ENCODE data around the gene SDCCAG8.
A peak's percentile ranks its signal among the peaks of the same experiment; 100 is the strongest.

Gene SDCCAG8

GRCh38 chr1:243475966-243476365 lies 220.1 kb downstream of the SDCCAG8 start:
- TF ChIP-seq CTCF (IDR thresholded peaks at IDR 0.05; ENCODE audit: low read depth, low read length) = peak; percentile 28
- no peak for DNase-seq (ENCODE audit: extremely low read depth, low read depth)

- TF ChIP-seq CTCF (IDR thresholded peaks at IDR 0.05; ENCODE audit: low read depth, low read length) = no peak
- no peak for DNase-seq (ENCODE audit: extremely low read depth, low read depth)
Observed at GRCh38 chr1:243477731-243478290, 222.0 kb downstream of the SDCCAG8 start.

- no peak for DNase-seq (ENCODE audit: extremely low read depth, low read depth)
- TF ChIP-seq CTCF (IDR thresholded peaks at IDR 0.05; ENCODE audit: low read depth, low read length) = no peak
Observed at GRCh38 chr1:243481101-243481500, 225.3 kb downstream of the SDCCAG8 start.

GRCh38 chr1:243482141-243483022 lies 226.5 kb downstream of the SDCCAG8 start:
- no peak for DNase-seq (ENCODE audit: extremely low read depth, low read depth)
- TF ChIP-seq CTCF (IDR thresholded peaks at IDR 0.05; ENCODE audit: low read depth, low read length) = no peak

- DNase-seq (ENCODE audit: extremely low read depth, low read depth) = no peak
- TF ChIP-seq CTCF (IDR thresholded peaks at IDR 0.05; ENCODE audit: low read depth, low read length) = peak; percentile 1; the same call in 1 of the 2 replicates
Observed at GRCh38 chr1:243483071-243483771, 227.4 kb downstream of the SDCCAG8 start.

- no peak for DNase-seq (ENCODE audit: extremely low read depth, low read depth)
- no peak for TF ChIP-seq CTCF (IDR thresholded peaks at IDR 0.05; ENCODE audit: low read depth, low read length)
Observed at GRCh38 chr1:243483952-243484351, 228.1 kb downstream of the SDCCAG8 start.
